GM12892 (cell line): Measurements from ENCODE around the gene NF1.

Source experiments
- POLR2A ChIP-seq: IDR thresholded peaks from 2 replicates; pipeline ENCODE4 v1.6.1; 2011; ENCODE audit warnings: low read depth, low read length, control low read depth
- POLR2AphosphoS5 ChIP-seq: IDR thresholded peaks from 2 replicates; pipeline ENCODE4 v1.6.1; 2011; ENCODE audit warnings: low read depth, low read length, control low read depth
- TAF1 ChIP-seq: IDR thresholded peaks from 2 replicates; pipeline ENCODE4 v1.6.1; 2011; ENCODE audit warnings: low read depth, mild to moderate bottlenecking, control low read depth, low read length, borderline replicate concordance

DNA sequence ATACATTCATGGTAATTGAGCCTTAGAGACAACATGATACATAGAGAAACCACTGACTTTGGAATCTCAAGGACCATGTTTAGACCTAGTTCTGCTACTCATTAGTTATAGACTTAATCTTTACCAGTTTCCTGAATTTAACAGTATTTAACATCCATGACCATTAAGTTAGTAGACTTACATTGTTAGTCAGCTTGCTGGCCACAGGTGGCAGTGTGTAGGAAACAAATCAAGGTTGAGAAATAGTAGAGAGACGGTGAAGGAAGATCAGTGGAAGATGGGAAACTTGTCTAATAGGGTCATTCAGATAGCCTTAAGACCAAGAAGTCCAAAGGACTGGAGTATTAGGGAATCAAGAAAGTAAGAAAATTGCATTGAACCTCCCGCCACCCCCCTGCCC is 171.3 kb downstream of the NF1 start:
- TF ChIP-seq POLR2AphosphoS5 (no peak), POLR2A (no peak), TAF1 (no peak)
